Body of pancreas (tissue), 4 donors: ENCODE results near the gene VPS18. TPM values are rescaled to one million over a fixed set of nuclear protein-coding genes. Genes with fewer than 3 reads are reported as not detected.

Experiments
- ATAC-seq: fragments of 150-250 bp; one replicate; pipeline ENCODE4 v1.9.1; 2016
- DNase-seq, 4 donors: peaks; one replicate each; pipeline ENCODE4 v3.0.0-alpha.2; 2019
- H3K27ac ChIP-seq, 4 donors: fragments of 200-600 bp; sonication (generic); 1 replicate in 3 of 4; 2 replicates in 1 of 4; pipeline versions ENCODE4 v1.5.1 to v1.6.1; 2016 to 2019; ENCODE audit warnings: mild to moderate bottlenecking in 1 of 4, mixed read lengths in 1 of 4, moderate library complexity in 1 of 4
- H3K27me3 ChIP-seq, 2 donors: fragments of 200-600 bp; sonication (generic); one replicate each; pipeline ENCODE4 v1.6.0; 2016; ENCODE audit warnings: mild to moderate bottlenecking in 1 of 2
- H3K36me3 ChIP-seq, 2 donors: fragments of 200-600 bp; sonication (generic); replicated peaks in 1 of 2; 2 replicates each; pipeline ENCODE4 v1.5.1; 2016; ENCODE audit warnings: low read depth in 2 of 2; ENCODE audit not compliant: insufficient read depth in 1 of 2
- H3K4me1 ChIP-seq: fragments of 200-600 bp; sonication (generic); one replicate; pipeline ENCODE4 v1.6.0; 2016
- H3K4me3 ChIP-seq, 2 donors: fragments of 200-600 bp; sonication (generic); 1 replicate in 1 of 2; 2 replicates in 1 of 2; pipeline ENCODE4 v1.5.1; 2016 to 2019
- H3K9me3 ChIP-seq, 3 donors: fragments of 200-600 bp; sonication (generic); 1 replicate in 2 of 3; 2 replicates in 1 of 3; pipeline ENCODE4 v1.5.1; 2016
- POLR2A ChIP-seq, 3 donors: fragments of 450-650 bp; IDR thresholded peaks; one replicate each; pipeline ENCODE4 v1.6.1; 2016; ENCODE audit warnings: antibody characterized with exemption in 3 of 3, mild to moderate bottlenecking in 2 of 3
- WGBS, 2 donors: methylation state at CpG; one replicate each; pipeline ENCODE4 v1.1.5; 2017; 5-methylcytosine and 5-hydroxymethylcytosine counted together
- intact Hi-C: fragments of 100-400 bp; cut with DNase I; formaldehyde crosslinking; loops from one replicate; pipeline ENCODE4 v1.15.1; 2023
- total RNA-seq, 2 donors: library from RNA; depleted of rRNA; stranded (reverse); fragments of >200 nt; gene quantifications; one replicate each; pipeline ENCODE4 v1.1.0, GENCODE V29; 2016
- TF ChIP-seq, protein P1 (sequence below), 7 experiments: fragments of 450-650 bp in 4 of 7; fragments of 200-600 bp in 3 of 7; sonication (generic) in 3 of 7; IDR thresholded peaks; one replicate each; pipeline ENCODE4 v1.5.1; 2016 to 2019; ENCODE audit warnings: antibody characterized with exemption in 7 of 7

The VPS18 gene
- total RNA-seq, 2 donors from 2014 or later: 10.9 to 14.8 TPM

DNA sequence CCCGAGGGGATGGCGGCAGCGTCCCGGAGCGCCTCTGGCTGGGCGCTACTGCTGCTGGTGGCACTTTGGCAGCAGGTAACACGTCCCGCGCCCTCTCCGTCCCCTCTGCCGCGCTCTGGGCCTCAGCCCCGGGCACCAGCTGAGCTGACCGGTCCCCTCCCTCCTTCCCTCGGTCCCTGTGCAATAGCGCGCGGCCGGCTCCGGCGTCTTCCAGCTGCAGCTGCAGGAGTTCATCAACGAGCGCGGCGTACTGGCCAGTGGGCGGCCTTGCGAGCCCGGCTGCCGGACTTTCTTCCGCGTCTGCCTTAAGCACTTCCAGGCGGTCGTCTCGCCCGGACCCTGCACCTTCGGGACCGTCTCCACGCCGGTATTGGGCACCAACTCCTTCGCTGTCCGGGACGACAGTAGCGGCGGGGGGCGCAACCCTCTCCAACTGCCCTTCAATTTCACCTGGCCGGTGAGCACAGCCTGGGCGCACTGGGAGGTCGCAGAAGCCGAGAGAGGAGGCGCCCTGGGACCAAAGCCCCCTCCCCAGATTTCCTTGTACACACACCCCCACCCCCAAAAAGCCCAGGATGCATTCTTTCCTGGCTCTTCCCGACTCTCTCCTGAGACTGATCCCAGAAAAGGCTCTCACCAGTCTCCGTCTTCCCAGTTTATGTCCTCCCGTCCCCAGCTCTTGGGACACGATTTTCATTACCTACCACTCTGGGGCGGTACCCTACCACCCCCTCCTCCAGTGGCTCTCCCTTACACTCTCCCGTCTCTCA lies 35.6 kb downstream of the VPS18 start:
- H3K9me3 ChIP-seq: no peaks in the 10 kb centered on the region
- intact Hi-C loops: no loop called here
- TF ChIP-seq, protein P1, sequence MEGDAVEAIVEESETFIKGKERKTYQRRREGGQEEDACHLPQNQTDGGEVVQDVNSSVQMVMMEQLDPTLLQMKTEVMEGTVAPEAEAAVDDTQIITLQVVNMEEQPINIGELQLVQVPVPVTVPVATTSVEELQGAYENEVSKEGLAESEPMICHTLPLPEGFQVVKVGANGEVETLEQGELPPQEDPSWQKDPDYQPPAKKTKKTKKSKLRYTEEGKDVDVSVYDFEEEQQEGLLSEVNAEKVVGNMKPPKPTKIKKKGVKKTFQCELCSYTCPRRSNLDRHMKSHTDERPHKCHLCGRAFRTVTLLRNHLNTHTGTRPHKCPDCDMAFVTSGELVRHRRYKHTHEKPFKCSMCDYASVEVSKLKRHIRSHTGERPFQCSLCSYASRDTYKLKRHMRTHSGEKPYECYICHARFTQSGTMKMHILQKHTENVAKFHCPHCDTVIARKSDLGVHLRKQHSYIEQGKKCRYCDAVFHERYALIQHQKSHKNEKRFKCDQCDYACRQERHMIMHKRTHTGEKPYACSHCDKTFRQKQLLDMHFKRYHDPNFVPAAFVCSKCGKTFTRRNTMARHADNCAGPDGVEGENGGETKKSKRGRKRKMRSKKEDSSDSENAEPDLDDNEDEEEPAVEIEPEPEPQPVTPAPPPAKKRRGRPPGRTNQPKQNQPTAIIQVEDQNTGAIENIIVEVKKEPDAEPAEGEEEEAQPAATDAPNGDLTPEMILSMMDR (IDR thresholded peaks at IDR 0.05): no peak
- TF ChIP-seq POLR2A (IDR thresholded peaks at IDR 0.05): no peak
- peaks cover 67% of the 10 kb centered on the region for H3K4me1 ChIP-seq
- ATAC-seq: peak; percentile 46
- H3K27me3 ChIP-seq: peaks cover 0 to 35% of the 10 kb centered on the region in 2 donors
- 1 to 6% methylated on average over 6 to 53 of the region's 56 CpGs for WGBS, 2 donors
- H3K27ac ChIP-seq: no peak overlapping the region
- no peaks in the 10 kb centered on the region for H3K36me3 ChIP-seq
- DNase-seq: peak; percentile 45 to 63 (median 56)
- peak overlapping the region in 1 of 2 donors; percentile 16 for H3K4me3 ChIP-seq

DNA sequence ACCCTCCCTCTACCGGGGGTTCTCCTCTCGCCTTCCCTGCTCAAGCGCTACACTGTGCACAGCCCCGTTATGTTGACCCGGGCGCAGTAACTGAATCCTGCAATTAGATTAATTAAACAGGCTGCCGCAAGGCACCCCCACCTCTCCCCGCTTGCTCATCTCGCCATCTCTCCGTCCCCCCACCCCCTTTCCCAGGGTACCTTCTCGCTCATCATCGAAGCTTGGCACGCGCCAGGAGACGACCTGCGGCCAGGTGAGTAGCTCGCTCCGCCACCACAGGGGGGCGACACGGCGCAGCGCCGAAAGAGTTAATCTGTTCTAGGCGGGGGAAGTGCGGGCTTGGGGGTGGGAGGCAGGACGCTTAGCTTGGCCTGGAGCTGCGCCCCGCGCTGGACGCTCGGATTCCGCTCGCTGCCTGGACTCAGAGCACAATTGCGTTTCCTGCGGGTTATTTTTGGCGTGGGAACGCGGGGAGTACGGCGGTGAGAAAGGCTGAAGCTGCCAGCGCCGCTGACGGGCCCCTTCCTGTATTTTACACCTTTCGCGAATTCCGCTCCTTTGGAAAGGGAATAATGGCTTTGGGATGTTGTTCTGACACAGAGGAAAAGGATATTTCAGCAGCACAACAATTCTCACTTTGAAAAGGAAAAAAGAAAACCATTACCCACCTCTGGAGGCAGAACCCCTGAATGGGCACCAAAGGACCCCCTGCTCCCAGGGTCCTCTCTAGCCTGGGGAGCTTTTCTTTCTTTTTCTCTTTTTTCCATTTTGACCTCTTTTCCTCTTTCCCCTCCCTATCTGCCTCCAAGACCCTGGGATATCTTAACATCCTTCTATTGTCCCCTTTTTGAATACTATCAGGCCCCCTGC lies 36.4 kb downstream of the VPS18 start:
- DNase-seq: peak in 3 of 4 donors; percentile 42 to 56 (median 49)

GRCh38 chr15:40931300-40932142 lies 37.3 kb downstream of the VPS18 start:
- Histone ChIP-seq H3K4me1 (peaks cover 55% of the 10 kb centered on the region), H3K27ac (peak overlapping the region in 1 of 4 donors; percentile 24), H3K36me3 (no peaks in the 10 kb centered on the region), H3K27me3 (peaks cover 0 to 26% of the 10 kb centered on the region in 2 donors), H3K9me3 (no peaks in the 10 kb centered on the region), H3K4me3 (no peak overlapping the region)
- intact Hi-C loops: no loop called here
- TF ChIP-seq, protein P1 (IDR thresholded peaks at IDR 0.05): no peak
- TF ChIP-seq POLR2A (IDR thresholded peaks at IDR 0.05): no peak
- no peak for DNase-seq
- ATAC-seq: no peak
- WGBS, 2 donors: 71 to 72% methylated on average over 13 to 15 of the region's 16 CpGs

More for the DNA sequence above, 36.4 kb downstream of the VPS18 start:
- Histone ChIP-seq H3K4me1 (peaks cover 63% of the 10 kb centered on the region), H3K27ac (peak overlapping the region in 1 of 4 donors; percentile 24), H3K9me3 (no peaks in the 10 kb centered on the region), H3K27me3 (peaks cover 0 to 35% of the 10 kb centered on the region in 2 donors), H3K36me3 (no peaks in the 10 kb centered on the region), H3K4me3 (no peak overlapping the region)
- intact Hi-C loops: no loop called here
- TF ChIP-seq POLR2A (IDR thresholded peaks at IDR 0.05): peak in 1 of 3 donors; percentile 24
- TF ChIP-seq, protein P1 (IDR thresholded peaks at IDR 0.05): peak in 6 of 7 experiments; percentile 27 to 58 (median 46)
- ATAC-seq: peak; percentile 12
- WGBS, 2 donors: 1 to 4% methylated on average over 21 to 46 of the region's 46 CpGs

- WGBS, 2 donors: 77 to 89% methylated on average over 7 to 8 of the region's 8 CpGs
- TF ChIP-seq, protein P1 (IDR thresholded peaks at IDR 0.05): no peak
- no peak for TF ChIP-seq POLR2A (IDR thresholded peaks at IDR 0.05)
- Histone ChIP-seq H3K4me3 (no peak overlapping the region), H3K36me3 (no peaks in the 10 kb centered on the region), H3K9me3 (no peaks in the 10 kb centered on the region), H3K4me1 (peaks cover 49% of the 10 kb centered on the region), H3K27me3 (peaks cover 0 to 20% of the 10 kb centered on the region in 2 donors), H3K27ac (no peak overlapping the region)
- DNase-seq: no peak
- ATAC-seq: no peak
- intact Hi-C loops: no loop called here
These were observed 37.9 kb downstream of the VPS18 start for GRCh38 chr15:40932156-40932555.
